Measurements from ENCODE around the gene PPP4R4. TPM values are rescaled to one million over a fixed set of nuclear protein-coding genes. Genes with fewer than 3 reads are reported as not detected.

Gene PPP4R4
- total RNA-seq, 1 donor from 2014 or later, result 0.18 TPM

DNA sequence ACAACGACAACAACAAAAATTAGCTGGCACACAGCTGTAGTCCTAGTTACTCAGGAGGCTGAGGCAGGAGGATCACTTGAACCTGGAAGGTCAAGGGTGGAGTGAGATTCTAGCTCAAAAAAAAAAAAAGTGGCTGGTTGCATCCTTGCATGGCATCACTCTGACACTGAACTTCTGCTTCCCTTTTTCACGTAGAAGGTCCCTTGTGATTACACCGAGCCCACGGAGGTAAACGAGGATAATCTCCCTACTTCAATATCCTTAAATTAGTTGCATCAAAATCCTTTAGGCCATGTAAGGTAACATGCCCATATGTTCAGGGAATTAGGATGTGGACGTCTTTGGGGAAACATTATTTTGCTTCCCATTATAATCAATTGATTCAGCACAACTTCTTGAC lies 4.0 kb upstream of the PPP4R4 start:
- DNase-seq (ENCODE audit: low spot score), result no peak
- Mint-ChIP-seq H3K9me3 (ENCODE audit: unreplicated experiment) (no peaks in the 10 kb centered on the region), H3K27me3 (ENCODE audit: unreplicated experiment) (peaks cover 7% of the 10 kb centered on the region), H3K36me3 (ENCODE audit: low read depth, unreplicated experiment) (no peaks in the 10 kb centered on the region), H3K4me3 (ENCODE audit: unreplicated experiment) (no peak overlapping the region), H3K27ac (ENCODE audit: unreplicated experiment) (no peak overlapping the region), H3K4me1 (ENCODE audit: unreplicated experiment) (peaks cover under 1% of the 10 kb centered on the region)
- TF ChIP-seq, protein P1, sequence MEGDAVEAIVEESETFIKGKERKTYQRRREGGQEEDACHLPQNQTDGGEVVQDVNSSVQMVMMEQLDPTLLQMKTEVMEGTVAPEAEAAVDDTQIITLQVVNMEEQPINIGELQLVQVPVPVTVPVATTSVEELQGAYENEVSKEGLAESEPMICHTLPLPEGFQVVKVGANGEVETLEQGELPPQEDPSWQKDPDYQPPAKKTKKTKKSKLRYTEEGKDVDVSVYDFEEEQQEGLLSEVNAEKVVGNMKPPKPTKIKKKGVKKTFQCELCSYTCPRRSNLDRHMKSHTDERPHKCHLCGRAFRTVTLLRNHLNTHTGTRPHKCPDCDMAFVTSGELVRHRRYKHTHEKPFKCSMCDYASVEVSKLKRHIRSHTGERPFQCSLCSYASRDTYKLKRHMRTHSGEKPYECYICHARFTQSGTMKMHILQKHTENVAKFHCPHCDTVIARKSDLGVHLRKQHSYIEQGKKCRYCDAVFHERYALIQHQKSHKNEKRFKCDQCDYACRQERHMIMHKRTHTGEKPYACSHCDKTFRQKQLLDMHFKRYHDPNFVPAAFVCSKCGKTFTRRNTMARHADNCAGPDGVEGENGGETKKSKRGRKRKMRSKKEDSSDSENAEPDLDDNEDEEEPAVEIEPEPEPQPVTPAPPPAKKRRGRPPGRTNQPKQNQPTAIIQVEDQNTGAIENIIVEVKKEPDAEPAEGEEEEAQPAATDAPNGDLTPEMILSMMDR (IDR thresholded peaks at IDR 0.05; ENCODE audit: unreplicated experiment), result no peak

DNA sequence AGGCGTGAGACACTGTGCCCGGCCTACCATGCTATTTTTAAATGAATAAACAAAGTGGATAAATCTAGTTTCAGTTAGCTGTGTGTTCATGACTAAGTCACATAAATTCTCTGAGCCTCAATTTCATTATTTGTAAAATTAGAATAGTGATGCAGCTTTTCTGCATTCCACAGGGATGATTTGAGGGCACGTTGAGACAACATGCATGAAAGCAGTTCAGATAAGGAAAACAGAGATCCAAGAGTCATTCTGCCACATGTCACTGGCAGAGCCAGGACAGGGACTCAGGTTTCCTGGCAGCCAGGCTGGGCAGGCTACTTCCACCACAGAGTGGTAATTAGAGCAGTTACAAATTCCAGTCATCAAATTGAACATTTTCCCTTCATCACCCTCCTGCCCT lies 2.9 kb upstream of the PPP4R4 start:
- no peak for DNase-seq (ENCODE audit: low spot score)
- Mint-ChIP-seq H3K36me3 (ENCODE audit: low read depth, unreplicated experiment) (no peaks in the 10 kb centered on the region), H3K9me3 (ENCODE audit: unreplicated experiment) (no peaks in the 10 kb centered on the region), H3K27me3 (ENCODE audit: unreplicated experiment) (peaks cover 10% of the 10 kb centered on the region), H3K27ac (ENCODE audit: unreplicated experiment) (no peak overlapping the region), H3K4me1 (ENCODE audit: unreplicated experiment) (peaks cover 5% of the 10 kb centered on the region), H3K4me3 (ENCODE audit: unreplicated experiment) (no peak overlapping the region)
- TF ChIP-seq, protein P1 (IDR thresholded peaks at IDR 0.05; ENCODE audit: unreplicated experiment), result no peak

DNA sequence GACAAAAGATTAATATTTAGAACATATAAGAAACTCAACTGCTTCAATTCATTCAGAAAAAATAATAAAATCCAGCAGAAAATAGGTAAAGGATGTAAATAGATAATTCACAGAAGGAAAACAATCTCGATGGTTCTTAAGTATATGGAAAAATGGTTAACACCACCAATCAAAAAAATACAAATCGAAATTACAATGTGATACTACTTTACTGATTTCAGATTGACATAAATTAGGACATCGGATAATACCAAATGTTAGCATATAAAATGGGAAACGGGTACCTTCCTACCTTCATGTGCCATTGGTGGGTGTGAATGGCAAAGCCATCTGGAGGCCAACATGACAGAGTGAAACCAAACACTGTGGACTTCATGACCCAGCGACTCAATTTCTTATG lies 1.6 kb upstream of the PPP4R4 start:
- H3K4me3 Mint-ChIP-seq (ENCODE audit: unreplicated experiment), result no peak overlapping the region
- no peaks in the 10 kb centered on the region for H3K36me3 Mint-ChIP-seq (ENCODE audit: low read depth, unreplicated experiment)

DNA sequence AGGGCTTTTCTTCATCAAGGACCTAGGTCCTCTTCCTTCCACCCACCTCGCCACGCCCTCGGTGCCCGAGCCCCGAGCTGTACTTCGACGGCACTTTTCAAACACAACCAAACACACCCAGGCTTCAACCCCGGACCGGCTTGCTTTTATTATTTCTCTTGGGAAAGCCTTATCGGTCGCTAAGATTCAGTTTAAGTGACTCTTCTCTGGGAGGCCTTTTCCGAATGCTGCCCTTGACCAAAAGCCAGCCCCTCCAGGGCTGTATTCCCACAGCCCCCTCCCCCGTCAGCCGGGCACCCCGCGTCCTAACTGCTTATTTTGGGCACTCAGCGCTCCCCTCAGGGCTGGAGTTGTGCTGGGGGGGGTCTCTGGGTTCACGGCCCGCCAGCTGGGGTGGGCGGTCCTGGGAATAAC lies 644 bp upstream of the PPP4R4 start:
- peak overlapping the region; percentile 91 for H3K4me3 Mint-ChIP-seq (ENCODE audit: unreplicated experiment)
- H3K36me3 Mint-ChIP-seq (ENCODE audit: low read depth, unreplicated experiment), result no peaks in the 10 kb centered on the region
- peaks cover 5% of the 10 kb centered on the region for H3K4me1 Mint-ChIP-seq (ENCODE audit: unreplicated experiment)
- DNase-seq (ENCODE audit: low spot score), result no peak
- H3K9me3 Mint-ChIP-seq (ENCODE audit: unreplicated experiment), result no peaks in the 10 kb centered on the region
- H3K27me3 Mint-ChIP-seq (ENCODE audit: unreplicated experiment), result peaks cover 11% of the 10 kb centered on the region
- TF ChIP-seq, protein P1 (IDR thresholded peaks at IDR 0.05; ENCODE audit: unreplicated experiment), result no peak
- peak overlapping the region; percentile 57 for H3K27ac Mint-ChIP-seq (ENCODE audit: unreplicated experiment)

More for the DNA sequence above, 1.6 kb upstream of the PPP4R4 start:
- no peak overlapping the region for H3K27ac Mint-ChIP-seq (ENCODE audit: unreplicated experiment)
- peaks cover 11% of the 10 kb centered on the region for H3K27me3 Mint-ChIP-seq (ENCODE audit: unreplicated experiment)
- no peaks in the 10 kb centered on the region for H3K9me3 Mint-ChIP-seq (ENCODE audit: unreplicated experiment)
- peaks cover 5% of the 10 kb centered on the region for H3K4me1 Mint-ChIP-seq (ENCODE audit: unreplicated experiment)
- TF ChIP-seq, protein P1 (IDR thresholded peaks at IDR 0.05; ENCODE audit: unreplicated experiment), result no peak
- DNase-seq (ENCODE audit: low spot score), result no peak

DNA sequence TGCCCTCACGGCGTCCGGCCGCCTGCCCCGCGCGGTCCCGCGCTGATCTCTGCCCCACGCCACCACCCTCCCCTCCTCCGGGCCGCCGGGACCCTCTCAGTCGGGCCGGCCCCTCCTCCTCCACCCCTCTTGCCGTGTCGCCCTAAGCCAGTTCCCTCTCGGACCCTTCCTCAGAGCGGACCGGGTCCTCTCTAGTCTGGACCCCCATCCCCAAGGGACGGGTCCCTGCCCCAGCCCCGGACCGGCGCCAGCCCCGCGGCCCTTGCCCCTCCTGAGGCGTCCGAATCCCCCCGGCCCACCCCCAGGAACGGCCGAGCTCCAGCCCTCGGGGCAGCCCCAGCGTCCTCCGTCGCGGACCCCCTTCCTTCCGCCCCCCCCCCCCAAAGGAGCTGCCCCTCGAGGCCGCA lies 485 bp downstream of the PPP4R4 start:
- peaks cover 5% of the 10 kb centered on the region for H3K4me1 Mint-ChIP-seq (ENCODE audit: unreplicated experiment)
- DNase-seq (ENCODE audit: low spot score), result no peak
- H3K4me3 Mint-ChIP-seq (ENCODE audit: unreplicated experiment), result no peak overlapping the region
- H3K36me3 Mint-ChIP-seq (ENCODE audit: low read depth, unreplicated experiment), result no peaks in the 10 kb centered on the region
- no peaks in the 10 kb centered on the region for H3K9me3 Mint-ChIP-seq (ENCODE audit: unreplicated experiment)
- peaks cover 11% of the 10 kb centered on the region for H3K27me3 Mint-ChIP-seq (ENCODE audit: unreplicated experiment)
- TF ChIP-seq, protein P1 (IDR thresholded peaks at IDR 0.05; ENCODE audit: unreplicated experiment), result no peak
- H3K27ac Mint-ChIP-seq (ENCODE audit: unreplicated experiment), result no peak overlapping the region
